Calu3 (cell line): ENCODE data around the gene TMEM108. TPM values are rescaled to one million over a fixed set of nuclear protein-coding genes. Genes with fewer than 3 reads are reported as not detected.

Experiments used
- BruUV-seq: library from RNA; stranded (reverse); fragments of 400-500 nt; replicated peaks from 2 replicates; lab custom pipeline; 2021; lab: Mats Ljungman, UMichigan
- CTCF ChIA-PET: fragments of 300-600 bp; sonication (Branson Sonifier 250); formaldehyde crosslinking; loops from one replicate; lab custom pipeline; 2022; ENCODE audit warnings: antibody characterized with exemption; lab: Charles Lee
- DNase-seq: peaks from one replicate; pipeline ENCODE4 v3.0.0; 2022
- H3K27ac Mint-ChIP-seq: one replicate; pipeline ENCODE4 v1.8.0; 2022; ENCODE audit warnings: mixed read lengths; ENCODE audit not compliant: unreplicated experiment
- H3K27me3 Mint-ChIP-seq: one replicate; pipeline ENCODE4 v1.8.0; 2022; ENCODE audit warnings: mixed read lengths; ENCODE audit not compliant: unreplicated experiment
- H3K36me3 Mint-ChIP-seq: one replicate; pipeline ENCODE4 v1.8.0; 2022; ENCODE audit warnings: mild to moderate bottlenecking, moderate library complexity, mixed read lengths; ENCODE audit not compliant: insufficient read depth, unreplicated experiment
- H3K4me1 Mint-ChIP-seq: one replicate; pipeline ENCODE4 v1.8.0; 2022; ENCODE audit warnings: mild to moderate bottlenecking, low read depth, mixed read lengths; ENCODE audit not compliant: unreplicated experiment
- H3K4me3 Mint-ChIP-seq: one replicate; pipeline ENCODE4 v1.8.0; 2022; ENCODE audit warnings: mild to moderate bottlenecking, low read depth, moderate library complexity, mixed read lengths; ENCODE audit not compliant: unreplicated experiment
- H3K9me3 Mint-ChIP-seq: one replicate; pipeline ENCODE4 v1.8.0; 2022; ENCODE audit warnings: low read depth, mixed read lengths; ENCODE audit not compliant: unreplicated experiment
- intact Hi-C: fragments of 100-400 bp; cut with micrococcal nuclease; formaldehyde crosslinking; loops from one replicate; pipeline ENCODE4 v1.10.0; 2022; ENCODE audit not compliant: unreplicated experiment
- total RNA-seq: library from RNA; stranded (reverse); gene quantifications from 2 replicates; pipeline ENCODE4 v1.2.3, GENCODE V29; 2022
- TF ChIP-seq, protein P1 (sequence below): fragments of 200-600 bp; IDR thresholded peaks from one replicate; pipeline ENCODE4 v1.8.0; 2022; ENCODE audit warnings: antibody characterized with exemption; ENCODE audit not compliant: unreplicated experiment

The TMEM108 gene
- total RNA-seq, 1 experiment from 2014 or later: not detected

DNA sequence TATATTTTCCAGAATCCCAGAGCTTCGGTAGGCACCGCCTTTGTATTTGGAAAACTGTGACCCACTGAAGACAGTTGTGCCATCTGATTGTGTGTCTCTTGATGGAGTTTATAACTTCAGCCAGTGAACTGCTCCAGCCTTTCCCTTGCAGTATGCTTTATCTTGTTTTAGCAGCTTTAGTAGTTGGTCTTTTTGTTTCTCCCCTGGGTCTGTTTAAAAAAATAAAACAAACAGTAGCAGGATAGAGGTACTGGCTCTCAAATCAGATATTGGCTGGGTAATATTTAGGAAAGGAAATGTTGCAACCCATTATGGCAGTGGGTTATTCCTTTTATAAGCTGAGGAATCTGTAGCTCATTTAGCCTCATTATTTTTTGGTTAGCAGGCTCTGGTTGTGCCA lies 210.2 kb downstream of the TMEM108 start:
- peaks cover 33% of the 10 kb centered on the region for H3K27me3 Mint-ChIP-seq
- DNase-seq: no peak
- H3K9me3 Mint-ChIP-seq: no peaks in the 10 kb centered on the region
- H3K36me3 Mint-ChIP-seq: no peaks in the 10 kb centered on the region
- no TSS peak for BruUV-seq
- CTCF ChIA-PET: no interaction called here
- H3K27ac Mint-ChIP-seq: no peak overlapping the region
- intact Hi-C loops: no loop called here
- TF ChIP-seq, protein P1, sequence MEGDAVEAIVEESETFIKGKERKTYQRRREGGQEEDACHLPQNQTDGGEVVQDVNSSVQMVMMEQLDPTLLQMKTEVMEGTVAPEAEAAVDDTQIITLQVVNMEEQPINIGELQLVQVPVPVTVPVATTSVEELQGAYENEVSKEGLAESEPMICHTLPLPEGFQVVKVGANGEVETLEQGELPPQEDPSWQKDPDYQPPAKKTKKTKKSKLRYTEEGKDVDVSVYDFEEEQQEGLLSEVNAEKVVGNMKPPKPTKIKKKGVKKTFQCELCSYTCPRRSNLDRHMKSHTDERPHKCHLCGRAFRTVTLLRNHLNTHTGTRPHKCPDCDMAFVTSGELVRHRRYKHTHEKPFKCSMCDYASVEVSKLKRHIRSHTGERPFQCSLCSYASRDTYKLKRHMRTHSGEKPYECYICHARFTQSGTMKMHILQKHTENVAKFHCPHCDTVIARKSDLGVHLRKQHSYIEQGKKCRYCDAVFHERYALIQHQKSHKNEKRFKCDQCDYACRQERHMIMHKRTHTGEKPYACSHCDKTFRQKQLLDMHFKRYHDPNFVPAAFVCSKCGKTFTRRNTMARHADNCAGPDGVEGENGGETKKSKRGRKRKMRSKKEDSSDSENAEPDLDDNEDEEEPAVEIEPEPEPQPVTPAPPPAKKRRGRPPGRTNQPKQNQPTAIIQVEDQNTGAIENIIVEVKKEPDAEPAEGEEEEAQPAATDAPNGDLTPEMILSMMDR: no peak
- no peak overlapping the region for H3K4me3 Mint-ChIP-seq
- no peaks in the 10 kb centered on the region for H3K4me1 Mint-ChIP-seq

DNA sequence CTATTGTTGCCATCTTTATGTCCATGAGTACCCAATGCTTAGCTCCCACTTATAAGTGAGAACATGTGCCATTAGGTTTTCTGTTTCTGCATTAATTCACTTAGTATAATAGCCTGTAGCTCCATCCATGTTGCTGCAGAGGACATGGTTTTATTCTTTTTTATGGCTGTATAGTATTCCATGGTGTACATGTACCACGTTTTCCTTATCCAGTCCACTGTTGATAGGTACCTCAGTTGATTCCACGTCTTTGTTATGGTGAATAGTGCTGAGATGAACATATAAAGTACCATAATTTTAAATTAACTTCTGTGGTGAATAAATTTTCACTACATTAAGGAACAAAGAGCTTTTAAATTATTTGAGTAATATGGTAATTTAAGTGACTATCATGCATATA lies 211.3 kb downstream of the TMEM108 start:
- no peak overlapping the region for H3K4me3 Mint-ChIP-seq
- TF ChIP-seq, protein P1: no peak
- H3K9me3 Mint-ChIP-seq: no peaks in the 10 kb centered on the region
- BruUV-seq: no TSS peak
- H3K4me1 Mint-ChIP-seq: no peaks in the 10 kb centered on the region
- H3K27ac Mint-ChIP-seq: no peak overlapping the region
- H3K36me3 Mint-ChIP-seq: no peaks in the 10 kb centered on the region
- CTCF ChIA-PET: no interaction called here
- intact Hi-C loops: no loop called here
- H3K27me3 Mint-ChIP-seq: peaks cover 22% of the 10 kb centered on the region
- DNase-seq: no peak

DNA sequence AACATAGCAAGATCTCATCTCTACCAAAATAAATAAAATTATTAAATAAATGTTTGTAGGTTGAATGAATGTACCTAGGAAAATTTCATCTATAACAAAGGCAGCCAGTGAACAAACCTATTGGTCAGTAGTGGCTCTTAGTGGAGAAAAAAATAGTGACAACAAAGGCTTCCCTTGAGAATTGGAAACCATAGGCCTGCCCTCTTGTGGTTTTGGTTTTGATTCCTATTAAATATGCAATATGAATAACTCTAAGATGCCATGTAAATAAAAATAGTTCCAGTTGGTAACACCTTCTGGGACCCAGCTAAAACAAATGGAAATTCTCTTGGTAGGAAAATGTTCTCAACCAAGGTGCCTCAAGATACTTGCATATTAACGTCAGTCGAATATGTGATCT lies 216.0 kb downstream of the TMEM108 start:
- Mint-ChIP-seq H3K36me3 (no peaks in the 10 kb centered on the region), H3K27ac (no peak overlapping the region), H3K9me3 (no peaks in the 10 kb centered on the region), H3K4me3 (no peak overlapping the region), H3K4me1 (no peaks in the 10 kb centered on the region), H3K27me3 (peaks cover 21% of the 10 kb centered on the region)
- no peak for DNase-seq
- CTCF ChIA-PET: no interaction called here
- BruUV-seq: no TSS peak
- intact Hi-C loops: no loop called here
- TF ChIP-seq, protein P1: no peak

DNA sequence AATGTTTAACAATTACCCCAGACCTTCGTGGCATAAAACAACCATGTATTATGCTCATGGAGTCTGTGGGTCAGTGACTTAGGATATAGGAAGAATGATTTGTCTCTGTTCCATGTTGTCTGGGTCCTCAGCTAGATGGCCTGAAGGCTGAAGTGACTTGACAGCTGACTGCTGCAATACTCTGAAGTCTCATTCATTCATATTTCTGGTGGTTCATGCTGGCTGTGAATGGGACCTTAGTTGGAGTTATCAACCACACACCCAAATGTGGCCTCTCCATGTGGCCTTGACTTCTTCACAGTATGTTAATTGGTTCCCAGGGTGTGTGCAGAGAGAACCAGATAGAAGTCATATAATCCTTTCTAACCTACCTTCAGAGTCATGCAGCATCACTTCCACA lies 216.5 kb downstream of the TMEM108 start:
- no TSS peak for BruUV-seq
- intact Hi-C loops: loop anchor here (5.0 kb wide), 1 partner anchor 128 kb away; no protein-coding TSS in a partner anchor
- H3K27me3 Mint-ChIP-seq: peaks cover 22% of the 10 kb centered on the region
- no peaks in the 10 kb centered on the region for H3K36me3 Mint-ChIP-seq
- DNase-seq: no peak
- no peaks in the 10 kb centered on the region for H3K9me3 Mint-ChIP-seq
- H3K4me1 Mint-ChIP-seq: no peaks in the 10 kb centered on the region
- H3K27ac Mint-ChIP-seq: no peak overlapping the region
- no peak overlapping the region for H3K4me3 Mint-ChIP-seq
- CTCF ChIA-PET: no interaction called here
- TF ChIP-seq, protein P1: no peak
